ENCODE measurements around the gene PPP1R3G.

- no peak for TF ChIP-seq CTCF (IDR thresholded peaks at IDR 0.05)
- no peak for TF ChIP-seq POLR2A (IDR thresholded peaks at IDR 0.05)
These were observed 630 bp downstream of the PPP1R3G start for GRCh38 chr6:5085648-5086293.
